HG03097 (cell line): ENCODE results near the gene SLC2A8.

Experiments used
- ATAC-seq: cut with Tn5 transposase; IDR thresholded peaks from one replicate; pipeline ENCODE4 v1.9.1; 2021; ENCODE audit not compliant: unreplicated experiment, low FRiP score

The SLC2A8 gene

DNA sequence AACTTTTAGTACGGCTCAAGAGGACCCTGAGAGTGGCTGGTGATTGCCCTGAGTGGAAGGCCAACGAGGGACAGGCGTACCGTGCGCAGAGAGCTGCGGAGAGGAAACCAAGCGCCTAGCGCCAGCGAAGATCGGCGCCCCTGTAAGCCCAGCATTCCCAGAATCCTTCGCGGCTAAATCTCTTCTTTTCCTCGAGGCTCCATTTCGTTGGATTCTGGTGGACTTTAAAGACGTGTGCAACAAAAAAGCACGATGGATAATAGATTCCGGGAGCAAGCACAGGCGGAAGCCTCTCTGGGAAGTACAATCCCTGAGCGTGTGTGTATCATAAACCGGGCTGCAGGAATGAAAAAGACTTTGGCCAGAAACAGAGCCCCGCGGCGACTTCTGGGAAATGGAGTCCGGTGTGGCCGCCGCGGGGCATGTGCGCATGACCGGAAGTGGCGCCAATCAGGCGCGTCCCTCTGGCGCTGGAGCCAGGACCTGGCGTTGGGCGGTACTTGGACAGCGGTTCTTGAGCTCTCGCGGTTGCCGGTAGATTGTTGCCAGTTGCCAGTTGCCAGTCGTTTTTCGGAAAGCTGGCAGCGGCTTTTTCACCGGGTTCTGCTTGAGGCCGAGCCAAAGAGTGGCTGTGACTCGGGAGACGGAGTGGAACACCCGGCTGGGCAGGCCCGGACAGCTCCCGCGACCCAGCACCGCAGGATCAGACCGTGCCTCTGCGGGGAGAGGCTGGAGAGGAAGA, 27.1 kb downstream of the SLC2A8 start, which contains the start of gene ZNF79:
TSS of gene ZNF79 (plus strand) at position 449 of the 742 bp plus-strand sequence. CDS start 406 bp downstream, outside the sequence.
- ATAC-seq, result peak; percentile 76

DNA sequence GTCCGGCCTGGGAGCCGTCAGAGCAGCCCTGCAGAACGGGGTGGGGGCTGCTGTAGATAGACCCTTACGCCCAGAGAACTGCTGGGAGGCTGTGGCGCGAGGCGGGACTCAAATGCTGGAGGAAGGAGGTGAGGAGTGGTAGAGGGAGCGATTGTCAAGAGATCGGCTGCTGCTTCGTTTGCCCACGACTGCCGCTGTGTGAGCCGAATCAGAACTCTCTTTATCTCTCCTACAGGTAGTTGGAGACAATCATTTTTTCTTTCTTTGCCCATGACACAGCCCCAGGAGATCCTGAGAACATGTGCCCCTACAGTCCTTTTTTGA, 27.7 kb downstream of the SLC2A8 start:
- peak; percentile 5 for ATAC-seq

DNA sequence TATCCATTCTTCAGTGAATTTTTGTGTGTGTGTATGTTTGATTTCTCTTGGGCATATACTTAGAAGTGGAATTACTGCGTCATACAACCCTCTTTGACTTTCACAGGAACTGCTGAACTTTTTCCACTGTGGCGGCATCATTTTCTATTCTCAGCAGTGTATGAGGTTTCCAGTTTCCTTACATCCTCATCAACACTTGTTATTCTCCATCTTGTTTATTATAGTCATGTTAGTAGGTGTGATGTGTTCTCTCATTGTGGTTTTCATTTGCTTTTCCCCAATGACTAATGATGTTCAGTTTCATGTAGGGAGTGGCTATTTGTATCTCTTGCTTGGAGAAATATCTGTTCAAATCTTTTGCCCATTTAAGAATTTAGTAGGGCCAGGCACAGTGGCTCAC, 29.8 kb downstream of the SLC2A8 start:
- no peak for ATAC-seq

DNA sequence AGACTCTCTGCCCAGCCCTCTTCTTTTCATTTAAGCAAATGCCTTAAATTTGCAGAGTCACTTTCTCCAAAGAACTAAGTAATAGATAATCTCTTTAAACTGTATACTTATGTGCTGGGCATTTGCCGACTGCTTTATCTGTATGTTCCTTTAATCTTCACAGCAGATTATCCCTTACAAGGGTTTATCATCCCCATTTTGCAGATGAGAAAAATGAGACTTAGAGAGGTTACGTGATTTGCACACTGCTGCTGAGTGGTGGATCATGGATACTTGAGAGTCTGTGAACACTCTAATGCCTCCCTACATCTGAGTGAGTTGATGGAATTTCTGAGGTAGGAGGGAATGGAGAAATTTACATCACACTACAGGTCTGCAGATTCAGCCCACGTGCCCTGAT, 31.4 kb downstream of the SLC2A8 start:
- ATAC-seq, result no peak

DNA sequence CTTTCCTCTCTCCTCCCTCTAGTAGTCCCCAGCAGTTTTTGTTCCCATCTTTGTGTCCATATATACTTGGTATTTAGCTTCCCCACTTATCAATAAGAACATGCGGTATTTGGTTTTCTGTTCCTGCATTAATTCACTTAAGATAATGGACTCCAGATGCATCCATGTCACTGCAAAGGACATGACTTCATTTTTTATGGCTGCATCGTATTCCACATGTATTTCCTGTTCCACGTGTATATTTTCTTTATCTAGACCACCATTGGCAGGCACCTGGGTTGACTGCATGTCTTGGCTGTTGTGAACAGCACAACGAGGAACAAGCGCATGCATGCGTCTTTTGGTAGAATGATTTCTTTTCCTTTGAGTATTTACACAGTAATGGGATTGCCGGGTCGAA, 33.4 kb downstream of the SLC2A8 start:
- ATAC-seq, result no peak

DNA sequence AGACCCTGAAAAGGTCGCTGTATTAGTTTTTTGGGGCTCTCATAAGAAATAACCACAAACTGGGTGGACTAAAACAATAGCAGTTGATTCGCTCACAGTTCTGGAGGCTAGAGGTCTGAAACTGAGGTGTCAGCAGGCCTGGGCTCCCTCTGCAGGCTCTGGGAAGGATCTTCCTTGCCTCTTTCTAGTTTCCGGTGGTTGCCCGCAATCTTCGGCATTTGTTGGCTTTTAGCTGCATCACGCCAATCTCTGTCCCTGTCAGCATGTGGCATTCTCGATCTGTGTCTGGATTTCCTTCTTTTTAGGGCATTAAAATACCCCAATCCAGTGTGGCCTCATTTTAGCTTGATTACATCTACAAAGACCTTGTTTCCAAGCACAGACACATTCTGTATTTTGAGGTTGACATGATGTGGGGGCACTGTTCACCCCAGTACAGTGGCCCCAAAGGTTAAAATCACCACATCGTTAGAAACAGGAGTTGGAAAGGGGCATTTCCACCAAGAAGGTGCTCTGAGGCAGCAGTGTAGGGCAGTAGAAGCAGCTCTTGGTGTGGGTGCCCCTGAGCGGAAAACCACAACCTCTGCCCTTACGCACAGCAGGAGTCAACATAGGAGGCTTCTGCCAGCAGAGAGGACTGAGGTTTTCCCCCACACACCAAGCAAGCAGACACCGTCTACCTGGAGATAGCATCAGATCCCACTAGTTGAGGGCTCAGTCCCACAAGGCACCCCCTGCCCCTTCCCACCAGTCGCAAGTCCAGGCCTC, 40.7 kb downstream of the SLC2A8 start:
- no peak for ATAC-seq

DNA sequence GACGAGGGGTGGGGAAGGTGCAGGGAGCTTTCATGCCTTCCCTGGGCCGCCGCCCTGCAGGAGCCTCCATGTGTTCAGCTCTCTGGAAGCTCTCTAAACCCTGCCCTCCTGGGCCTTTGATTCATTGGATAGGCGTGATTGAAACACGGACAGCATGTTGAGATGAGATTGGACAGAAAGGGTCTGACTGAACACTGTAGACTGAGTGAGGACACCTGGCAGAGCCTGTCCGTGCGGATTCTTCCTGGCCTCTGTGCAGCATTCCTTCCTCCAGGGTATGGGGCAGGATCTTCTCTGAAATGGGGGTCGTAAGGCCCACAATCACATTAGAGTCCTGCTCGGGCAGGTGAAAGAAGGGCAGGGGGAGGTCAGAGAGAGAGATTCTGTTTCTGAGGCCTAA, 41.4 kb downstream of the SLC2A8 start:
- ATAC-seq, result no peak

DNA sequence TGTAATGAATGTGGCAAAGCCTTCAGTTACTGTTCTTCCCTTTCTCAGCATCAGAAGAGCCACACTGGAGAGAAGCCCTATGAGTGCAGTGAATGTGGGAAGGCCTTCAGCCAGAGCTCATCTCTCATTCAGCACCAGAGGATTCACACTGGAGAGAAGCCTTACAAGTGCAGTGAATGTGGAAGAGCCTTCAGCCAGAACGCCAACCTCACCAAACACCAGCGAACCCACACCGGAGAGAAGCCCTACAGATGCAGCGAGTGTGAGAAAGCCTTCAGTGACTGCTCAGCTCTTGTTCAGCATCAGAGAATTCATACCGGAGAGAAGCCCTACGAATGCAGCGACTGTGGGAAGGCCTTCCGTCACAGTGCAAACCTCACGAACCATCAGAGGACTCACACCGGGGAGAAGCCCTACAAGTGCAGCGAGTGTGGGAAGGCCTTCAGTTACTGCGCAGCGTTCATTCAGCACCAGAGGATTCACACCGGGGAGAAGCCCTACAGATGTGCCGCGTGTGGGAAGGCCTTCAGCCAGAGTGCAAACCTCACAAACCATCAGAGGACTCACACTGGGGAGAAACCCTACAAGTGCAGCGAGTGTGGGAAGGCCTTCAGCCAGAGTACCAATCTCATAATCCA, 47.4 kb downstream of the SLC2A8 start:
- no peak for ATAC-seq

DNA sequence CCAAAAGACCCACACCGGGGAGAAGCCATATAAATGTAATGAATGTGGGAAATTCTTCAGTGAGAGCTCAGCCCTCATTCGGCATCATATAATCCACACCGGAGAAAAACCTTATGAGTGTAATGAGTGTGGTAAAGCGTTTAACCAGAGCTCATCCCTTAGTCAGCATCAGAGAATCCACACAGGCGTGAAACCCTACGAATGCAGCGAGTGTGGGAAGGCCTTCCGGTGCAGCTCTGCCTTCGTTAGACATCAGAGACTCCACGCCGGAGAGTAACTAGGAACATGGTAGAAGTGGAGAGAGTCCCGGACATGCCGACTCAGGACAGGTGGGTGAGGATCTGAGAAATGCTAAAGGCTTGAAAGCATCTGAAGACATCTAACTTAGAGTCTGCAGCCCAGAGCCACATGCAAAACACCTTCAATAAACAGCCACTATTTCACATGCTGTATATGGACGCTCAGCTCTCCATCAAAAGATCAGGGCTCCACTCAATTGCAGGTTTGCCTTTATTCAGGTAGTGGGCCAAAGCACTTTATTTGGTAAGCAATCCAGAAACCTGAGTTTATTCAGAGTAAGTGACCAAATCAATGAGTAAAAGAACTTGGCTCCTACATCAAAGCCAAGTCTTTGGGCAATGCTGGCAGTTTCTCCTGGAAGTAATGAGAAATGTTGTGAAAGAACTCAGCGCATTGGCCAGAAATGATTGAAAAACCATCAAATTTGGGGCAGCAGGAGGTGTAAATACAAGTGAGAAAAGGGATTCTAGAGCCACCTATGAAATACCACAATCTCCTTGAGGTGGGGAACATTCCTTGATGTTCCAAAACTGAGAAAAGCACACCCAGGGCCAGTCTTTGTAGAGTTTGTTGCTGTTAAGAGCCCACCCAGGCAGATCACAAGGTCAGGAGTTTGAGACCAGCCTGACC, 48.2 kb downstream of the SLC2A8 start:
- no peak for ATAC-seq

DNA sequence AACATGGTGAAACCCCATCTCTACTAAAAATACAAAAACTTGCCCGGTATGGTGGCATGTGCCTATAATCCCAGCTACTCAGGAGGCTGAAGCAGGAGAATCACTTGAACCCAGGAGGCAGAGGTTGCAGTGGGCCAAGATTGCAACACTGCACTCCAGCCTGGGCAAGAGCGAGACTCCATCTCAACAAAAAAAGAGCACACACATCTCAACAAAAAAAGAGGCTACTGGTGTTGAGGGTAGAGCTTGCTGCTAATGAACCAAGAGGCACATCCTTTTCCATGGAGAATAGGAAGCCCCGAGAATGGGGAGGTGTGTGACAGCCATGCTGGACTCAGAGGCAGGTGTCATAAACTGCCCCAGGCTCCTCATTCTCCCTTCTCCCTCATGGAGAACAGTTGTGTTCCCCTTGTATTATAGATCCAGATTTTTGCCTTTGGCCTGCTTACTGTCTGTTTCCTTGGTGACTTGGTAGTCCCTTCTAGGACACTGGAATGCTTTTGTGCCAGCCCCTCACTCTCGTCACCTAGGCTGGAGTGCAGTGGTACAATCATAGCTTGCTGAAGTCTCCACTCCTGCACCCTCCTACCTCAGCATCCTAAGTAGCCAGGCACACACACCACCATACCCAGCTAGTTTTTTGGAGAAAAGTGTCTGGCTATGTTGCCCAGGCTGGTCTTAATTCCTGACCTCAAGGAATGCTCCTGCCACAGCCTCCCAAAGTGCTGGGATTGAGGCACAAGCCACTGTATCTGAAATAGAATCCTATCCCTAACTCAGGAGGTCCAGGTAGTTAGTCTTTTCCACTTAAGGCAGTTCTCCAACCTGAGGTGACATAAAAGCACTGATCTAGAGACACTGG, 49.1 kb downstream of the SLC2A8 start:
- no peak for ATAC-seq

DNA sequence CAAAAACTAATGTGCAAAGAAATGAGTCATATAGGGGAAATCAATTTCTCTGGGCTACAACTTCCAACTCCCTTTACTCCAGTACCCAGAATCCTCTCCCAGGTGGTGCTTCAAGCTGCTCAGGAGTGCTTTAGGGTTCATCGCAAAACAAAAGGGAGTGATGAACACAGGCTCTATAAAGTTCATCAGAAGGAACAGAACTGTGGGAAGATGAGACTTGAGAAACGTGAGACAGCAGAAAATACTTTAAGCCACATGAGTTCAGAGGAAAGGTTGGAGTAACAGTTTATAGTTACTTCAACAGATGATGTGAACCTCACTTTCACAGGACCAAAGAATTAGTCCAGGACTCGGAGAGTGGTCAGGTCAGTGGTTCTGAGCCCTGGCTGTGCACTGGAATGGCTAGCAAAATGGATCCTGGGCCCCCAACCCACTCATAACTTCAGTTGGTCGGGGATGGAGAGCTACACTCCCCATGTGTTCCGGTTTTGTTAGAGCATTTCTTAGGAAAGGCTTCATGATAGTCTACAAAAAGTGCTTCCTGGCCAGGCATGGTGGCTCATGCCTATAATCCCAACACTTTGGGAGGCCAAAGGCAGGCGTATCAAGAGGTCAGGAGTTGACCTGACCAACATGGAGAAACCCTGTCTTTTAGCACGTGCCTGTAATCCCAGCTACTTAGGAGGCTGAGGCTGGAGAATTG, 49.9 kb downstream of the SLC2A8 start:
- no peak for ATAC-seq

DNA sequence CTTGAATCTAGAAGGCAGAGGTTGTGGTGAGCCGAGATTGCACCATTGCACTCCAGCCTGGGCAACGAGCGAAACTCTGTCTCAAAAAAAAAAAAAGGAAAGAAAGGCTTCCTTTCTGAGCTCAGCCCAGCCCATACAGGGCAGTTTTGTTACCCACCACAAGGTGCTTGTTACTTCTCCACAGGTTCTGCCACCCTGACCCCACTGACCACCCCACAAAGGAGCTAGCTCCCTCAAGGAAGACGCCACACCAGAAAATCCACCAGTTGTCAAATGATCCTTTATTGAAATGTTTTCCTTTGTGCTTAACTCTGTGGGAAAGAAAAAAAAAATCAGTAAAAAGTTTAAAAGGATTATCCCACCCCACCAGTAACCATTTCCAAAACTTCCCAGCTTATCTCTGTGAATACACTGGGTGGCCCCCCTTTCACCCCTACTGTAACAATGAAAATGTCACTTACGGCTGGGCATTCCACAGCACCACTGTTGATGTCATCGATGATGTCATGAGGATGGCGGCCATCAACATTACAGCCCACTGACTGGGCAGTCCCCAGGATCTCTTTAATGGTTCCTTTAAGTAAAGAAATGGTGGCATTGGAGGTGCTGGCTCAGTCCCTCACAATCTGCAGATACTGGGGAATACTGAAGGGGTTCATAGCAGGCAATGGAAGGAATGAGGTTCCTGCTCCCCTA, 50.6 kb downstream of the SLC2A8 start:
- ATAC-seq, result no peak

DNA sequence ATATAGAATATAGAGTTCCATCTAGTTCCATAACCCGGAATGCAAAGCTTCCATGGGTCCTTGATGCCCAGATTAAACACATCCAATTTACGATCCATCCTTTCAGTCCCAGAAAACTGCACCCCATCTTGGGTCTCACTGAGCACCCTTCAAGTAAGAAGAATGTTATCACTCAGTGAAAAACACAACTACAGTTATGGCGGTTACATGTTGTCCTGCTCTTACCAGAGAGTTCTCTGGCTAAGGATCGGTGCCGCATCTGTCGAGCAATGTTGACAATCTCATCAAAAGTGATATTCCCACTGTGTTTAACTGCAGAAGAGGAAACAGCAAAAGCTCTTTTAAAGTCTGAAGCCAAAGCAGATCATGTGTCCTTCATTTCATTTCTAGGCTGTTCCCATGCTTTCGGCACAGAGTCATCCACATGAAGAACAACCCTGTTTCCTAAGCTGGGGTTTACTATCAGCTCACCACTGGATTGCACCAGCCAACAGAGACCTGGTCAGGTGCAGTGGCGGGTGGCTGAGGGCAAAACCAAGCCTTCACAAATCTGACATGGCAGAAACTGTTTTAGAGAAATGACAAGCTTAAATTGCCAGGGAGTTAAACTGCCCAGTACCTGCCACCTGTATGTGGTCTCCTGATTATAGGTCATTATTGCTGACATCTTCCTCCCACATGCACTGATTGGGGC, 51.3 kb downstream of the SLC2A8 start:
- no peak for ATAC-seq

DNA sequence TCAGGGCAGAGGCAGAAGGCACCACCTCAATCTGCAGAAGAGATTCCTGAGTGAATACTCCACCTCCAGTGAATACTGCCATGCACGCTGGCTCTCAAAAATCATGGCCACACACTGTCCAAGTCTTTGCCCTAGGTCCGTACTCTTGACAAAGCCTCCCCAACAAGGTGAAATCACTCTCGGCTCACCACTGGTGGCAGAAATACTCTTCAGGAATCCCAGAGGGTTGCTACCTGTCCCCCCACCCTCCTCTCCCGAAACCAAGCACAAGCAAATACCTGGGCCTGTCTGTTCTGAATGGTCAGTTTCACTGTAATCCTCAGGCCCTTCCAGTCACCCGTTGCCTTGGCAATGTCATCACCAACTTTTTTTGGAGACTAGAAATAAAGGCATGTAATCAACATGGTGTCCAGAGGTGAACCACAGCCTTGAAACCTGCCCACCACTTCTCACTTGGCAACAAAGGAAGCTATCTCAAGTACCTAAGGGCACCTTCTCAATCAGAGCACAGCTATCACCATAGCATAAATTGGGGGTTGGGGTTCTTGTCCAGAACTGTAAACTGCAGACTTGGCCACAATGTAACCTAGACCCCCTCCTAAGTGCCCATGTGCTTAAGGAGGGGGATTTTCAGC, 52.5 kb downstream of the SLC2A8 start:
- ATAC-seq, result no peak

DNA sequence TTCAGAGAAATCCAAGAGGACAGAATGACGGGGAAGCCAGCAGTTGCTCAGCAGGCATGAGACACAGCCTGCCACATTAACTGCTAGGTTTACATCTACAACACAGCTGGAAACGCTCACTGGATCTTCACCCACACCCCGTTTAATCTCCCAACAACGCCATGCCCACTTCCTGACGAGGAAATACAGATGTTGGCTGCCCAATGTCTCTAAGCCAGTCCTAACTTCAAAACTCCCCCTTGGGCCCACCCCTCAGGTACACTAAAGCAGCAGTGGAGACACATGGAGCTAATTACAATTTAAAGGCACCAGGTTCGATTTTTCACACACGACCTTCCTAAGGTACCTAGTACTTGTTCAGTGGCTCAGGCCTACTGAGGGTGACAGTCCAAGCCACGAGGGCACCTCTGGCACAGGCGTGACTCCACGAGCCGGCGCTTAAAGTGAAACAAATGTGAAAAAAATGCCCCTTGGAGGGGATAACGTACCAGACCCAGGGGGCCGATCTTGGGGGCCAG, 53.3 kb downstream of the SLC2A8 start:
- ATAC-seq, result no peak

DNA sequence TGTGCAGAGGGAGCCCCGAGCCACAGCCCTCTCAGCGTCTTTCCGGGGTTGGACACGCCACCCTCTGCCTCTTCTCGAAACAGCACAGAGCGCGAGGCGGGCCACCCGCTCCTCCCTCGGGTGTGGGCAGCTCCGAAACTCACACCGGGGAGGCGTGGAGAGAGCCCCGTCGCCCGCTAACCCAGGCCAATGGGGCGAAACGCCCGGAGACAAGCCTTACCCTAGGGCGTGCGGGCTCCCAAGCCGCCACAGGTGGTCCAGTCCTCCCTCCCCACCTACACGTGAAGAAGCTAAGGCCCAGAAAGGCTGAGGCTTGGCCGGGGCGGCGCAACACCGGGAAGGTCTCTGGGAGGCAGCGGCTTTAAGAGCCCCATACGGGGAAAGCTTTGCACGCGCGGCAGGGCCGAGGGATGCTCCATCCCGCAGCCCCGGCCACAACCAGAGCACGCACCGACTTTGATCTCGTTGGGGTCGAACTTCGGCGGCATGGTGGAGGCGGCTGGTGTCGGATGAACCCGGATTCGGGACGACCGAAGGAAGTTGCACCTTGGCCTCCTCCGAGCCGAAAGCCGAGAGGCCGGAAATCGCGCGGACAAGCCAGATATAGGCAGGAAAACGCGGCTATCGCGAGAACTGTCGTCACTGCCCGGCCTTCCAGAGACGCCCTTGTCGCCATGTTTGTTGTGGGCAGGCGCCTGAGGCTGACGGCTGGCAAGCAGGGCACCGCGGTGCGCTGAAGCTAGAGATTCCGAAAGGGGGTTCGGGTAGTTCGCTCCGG, 54.0 kb downstream of the SLC2A8 start, which contains the start of the genes LRSAM1 and RPL12:
TSS of gene LRSAM1 (plus strand) at position 681 of the 778 bp plus-strand sequence. CDS start 3,018 bp downstream, outside the sequence.
TSS of gene RPL12 (minus strand) at position 577 of the 778 bp plus-strand sequence. CDS start at position 488, 89 bp downstream.
- peak; percentile 64 for ATAC-seq
